Suppressor macrophage treated with lipopolysaccharide for 1 hour (primary cell): Measurements from ENCODE around the gene ADH1B.
"Not testable (repeated sequence)": the region's sequence is repeated elsewhere in the genome, so short reads cannot be mapped to it uniquely, and the experiment has no call there.

Source experiments
- DNase-seq, 3 donors: peaks; one replicate each; pipeline ENCODE4 v3.0.0-alpha.2; 2020 to 2022

The ADH1B gene

DNA sequence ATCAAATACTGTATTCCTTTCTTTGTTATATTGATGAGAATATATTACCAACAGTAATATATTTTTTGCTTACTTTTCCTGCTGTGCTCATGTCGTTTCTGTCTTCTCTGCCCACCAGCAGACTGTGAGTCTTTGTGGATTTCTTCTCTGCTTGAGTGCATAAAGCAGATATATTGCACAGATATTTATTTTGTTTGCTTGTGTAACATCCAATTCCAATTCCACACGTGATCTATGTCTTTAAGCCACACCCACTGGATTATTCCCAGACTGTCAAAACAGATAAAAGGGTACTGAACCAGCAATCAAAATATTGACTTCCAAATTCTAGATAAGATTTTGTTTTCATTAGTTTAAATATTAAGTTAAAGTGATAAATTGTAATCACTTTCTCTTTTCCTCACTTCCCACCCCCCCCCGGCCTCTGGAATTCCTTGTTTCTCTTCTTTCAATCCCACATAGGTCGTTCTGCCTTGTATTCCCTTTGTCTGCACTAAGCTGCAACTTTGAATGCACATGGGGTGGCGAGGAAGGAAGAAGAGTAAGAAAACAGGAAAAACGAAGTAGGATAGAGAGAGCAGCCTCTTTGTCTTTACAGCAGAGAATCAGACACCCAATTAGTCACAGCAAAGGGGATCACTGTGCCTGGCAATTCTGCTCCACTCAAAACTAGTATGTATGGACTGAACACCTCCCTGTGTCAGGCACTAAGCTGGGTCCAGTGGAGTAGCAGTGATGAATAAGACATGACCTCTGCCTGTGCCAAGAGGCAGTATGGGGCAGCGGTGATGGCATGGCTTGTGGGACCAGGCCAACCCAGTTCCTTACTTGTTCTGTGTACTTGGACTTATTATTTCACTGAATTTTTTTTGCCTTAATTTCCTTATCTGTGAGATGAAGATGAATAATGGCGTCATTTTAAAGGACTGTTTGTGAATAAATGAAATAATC is at the start of gene ADH1B:
ADH1B (minus strand) TSS at position 161 of the 951 bp plus-strand sequence; CDS start at position 91, 70 bp downstream.
- DNase-seq = no peak

- DNase-seq = not testable (repeated sequence)
Measured at GRCh38 chr4:99367817-99368216, 46.6 kb upstream of the ADH1B start.

DNA sequence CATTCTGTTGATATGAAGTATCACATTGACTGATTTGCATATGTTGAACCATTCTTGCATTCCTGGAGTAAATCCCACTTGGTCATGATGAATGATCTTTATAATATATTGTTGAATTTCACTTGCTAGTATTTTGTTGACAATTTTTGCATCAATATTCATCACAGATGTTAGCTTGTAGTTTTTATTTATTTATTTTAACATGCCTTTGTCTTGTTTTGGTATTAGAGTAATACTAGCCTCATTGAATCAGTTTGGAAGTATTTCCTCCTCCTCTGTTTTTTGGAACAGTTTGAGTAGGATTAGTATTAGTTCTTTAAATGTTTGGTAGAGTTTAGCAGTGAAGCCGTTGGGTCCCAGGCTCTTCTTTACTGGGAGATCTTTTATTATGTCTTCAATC is 45.3 kb upstream of the ADH1B start:
- no peak for DNase-seq

GRCh38 chr4:99362768-99363167 is 41.6 kb upstream of the ADH1B start:
- no peak for DNase-seq

GRCh38 chr4:99361899-99362275 is 40.7 kb upstream of the ADH1B start:
- no peak for DNase-seq

DNA sequence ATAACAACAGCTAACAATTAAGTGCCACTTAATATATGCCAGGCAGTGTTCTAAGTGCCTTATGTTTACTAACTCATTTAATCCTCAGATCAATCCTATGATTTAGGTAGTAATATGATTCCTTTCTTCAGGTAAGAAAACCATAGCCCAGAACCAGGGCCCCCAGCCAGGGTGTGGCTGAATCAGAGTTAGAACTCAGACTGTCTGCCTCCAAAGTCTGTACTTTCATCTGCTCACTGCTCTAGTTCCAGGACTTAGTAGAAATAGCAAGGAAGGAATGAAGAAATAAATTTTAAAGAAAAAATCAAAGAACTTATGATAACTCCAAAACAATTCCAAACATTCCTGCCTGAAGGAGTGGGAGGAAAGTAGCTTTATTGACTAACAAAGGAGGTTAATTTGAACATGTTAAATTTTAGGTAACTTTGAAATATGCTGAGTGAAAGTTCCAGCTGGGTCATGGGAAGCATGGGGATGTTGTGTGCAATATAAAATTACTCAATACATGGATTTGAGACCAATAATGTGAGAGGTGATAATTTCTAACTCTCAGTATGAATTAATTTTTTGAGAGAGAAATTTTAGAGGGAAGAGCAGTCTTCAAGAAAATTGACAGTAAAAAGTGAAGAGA is 40.2 kb upstream of the ADH1B start:
- no peak for DNase-seq

GRCh38 chr4:99359480-99360204 is 38.4 kb upstream of the ADH1B start:
- DNase-seq = no peak

DNA sequence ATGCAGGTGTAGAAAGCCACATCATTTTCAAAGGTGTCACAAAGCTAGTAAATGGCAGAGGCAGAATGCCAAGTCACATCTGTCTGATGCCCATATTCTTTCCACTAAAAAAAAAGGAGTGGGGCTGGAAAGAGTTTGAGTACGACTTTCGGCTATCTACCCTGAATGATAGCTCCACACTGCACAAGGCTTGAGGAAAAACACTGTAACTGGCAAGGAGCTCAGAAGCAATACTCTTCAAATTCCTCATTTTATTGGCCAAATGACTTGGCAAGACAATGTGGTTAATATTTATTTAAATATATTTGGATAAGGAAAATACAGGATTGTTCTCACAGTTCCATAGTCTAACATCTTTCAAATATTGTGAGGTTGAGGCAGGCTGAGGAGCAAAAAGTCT is 36.7 kb upstream of the ADH1B start:
- DNase-seq = no peak

- DNase-seq = no peak
Measured at GRCh38 chr4:99356992-99357391, 35.8 kb upstream of the ADH1B start.

- not testable (repeated sequence) for DNase-seq
Measured at GRCh38 chr4:99356149-99356548, 34.9 kb upstream of the ADH1B start.

- no peak for DNase-seq
Measured at GRCh38 chr4:99352602-99353537, 31.7 kb upstream of the ADH1B start, which contains the start of gene ADH1C. Gene ADH1C, minus strand, starts transcription at chr4:99352746. Its CDS starts 71 bp downstream, at chr4:99352675.

- DNase-seq = no peak
Measured at GRCh38 chr4:99351487-99351886, 30.3 kb upstream of the ADH1B start.

DNA sequence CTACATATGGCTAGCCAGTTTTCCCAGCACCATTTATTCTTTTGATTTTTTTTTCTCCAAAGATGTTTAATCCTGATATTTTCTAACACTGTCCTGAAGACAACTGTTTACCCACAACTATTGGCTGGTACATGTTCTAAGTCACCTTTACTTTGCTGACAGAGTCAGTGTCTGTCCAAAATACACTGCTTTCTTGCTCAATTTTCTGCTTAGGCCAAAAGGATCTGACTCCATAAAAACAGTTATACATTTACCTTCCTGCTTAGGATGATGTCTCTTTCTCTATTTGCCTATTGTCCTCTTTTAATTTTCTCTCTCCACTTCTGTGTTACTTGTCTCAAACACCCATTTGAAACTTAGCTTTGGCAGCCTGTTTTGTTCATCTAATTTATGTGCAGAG is 28.1 kb upstream of the ADH1B start:
- no peak for DNase-seq

GRCh38 chr4:99342624-99343023 is 21.4 kb upstream of the ADH1B start:
- DNase-seq = not testable (repeated sequence)

GRCh38 chr4:99341426-99341825 is 20.2 kb upstream of the ADH1B start:
- no peak for DNase-seq

DNA sequence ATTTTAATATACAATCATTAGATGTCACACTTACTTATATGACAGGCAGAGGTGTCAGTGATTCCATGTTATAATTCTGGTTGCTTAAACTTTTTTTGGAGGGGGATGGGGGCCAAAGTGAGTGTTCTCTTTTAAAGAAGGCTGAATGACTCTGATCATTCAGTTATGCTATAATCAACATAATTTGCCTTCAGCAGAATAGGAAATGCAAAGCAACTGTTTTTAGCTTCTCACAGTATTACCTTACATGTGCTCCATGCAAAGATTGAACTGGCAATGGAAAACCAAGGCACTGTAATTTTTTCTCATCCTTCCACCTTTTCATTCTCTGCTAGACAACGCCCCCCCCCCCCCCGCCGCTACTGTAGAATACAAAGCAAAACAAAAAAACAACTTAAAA is 18.0 kb upstream of the ADH1B start:
- DNase-seq = no peak

DNA sequence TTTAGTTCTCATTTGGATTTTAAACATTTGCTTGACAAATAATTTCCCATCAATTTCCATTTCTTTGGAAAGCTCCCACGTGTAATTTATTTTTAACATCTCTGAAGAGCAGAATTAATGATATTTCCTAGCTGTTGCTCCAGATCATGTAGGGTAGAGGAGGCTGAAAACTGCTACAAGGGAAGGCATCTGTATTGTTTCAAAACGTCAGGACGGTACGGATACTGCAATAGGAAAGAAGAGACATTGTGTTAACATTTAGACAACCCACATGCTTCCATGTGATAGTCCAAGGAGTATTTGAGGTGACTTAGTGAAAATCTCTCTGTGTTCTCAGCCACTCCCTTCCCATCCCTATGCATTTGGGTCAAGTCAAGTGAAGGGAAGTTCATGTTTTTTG is 15.4 kb upstream of the ADH1B start:
- no peak for DNase-seq

- DNase-seq = no peak
Measured at GRCh38 chr4:99334880-99335279, 13.7 kb upstream of the ADH1B start.

GRCh38 chr4:99330648-99331047 is 9.4 kb upstream of the ADH1B start:
- no peak for DNase-seq

DNA sequence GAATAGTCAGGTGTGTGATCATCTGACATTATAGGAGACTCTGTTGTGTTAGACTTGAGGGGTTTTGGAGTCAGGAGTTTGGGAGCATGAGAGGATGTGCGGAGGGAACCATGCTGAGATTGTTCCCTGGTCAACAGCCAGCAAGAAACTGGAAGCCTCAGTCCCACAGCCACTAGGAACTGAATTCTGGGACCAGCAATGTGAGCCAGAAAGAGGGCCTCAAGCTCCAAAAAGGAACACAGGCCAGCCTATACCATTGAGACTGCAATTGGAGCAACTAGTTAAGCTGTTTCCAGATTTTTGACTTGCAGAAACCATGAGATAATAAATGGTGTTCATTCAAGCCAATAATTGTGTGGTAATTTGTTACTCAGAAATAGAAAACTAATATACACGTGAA is 8.7 kb upstream of the ADH1B start:
- no peak for DNase-seq

- DNase-seq = no peak
Measured at GRCh38 chr4:99324979-99325378, 3.8 kb upstream of the ADH1B start.

- DNase-seq = no peak
Measured at GRCh38 chr4:99324361-99324760, 3.2 kb upstream of the ADH1B start.
